NCI-H1105 treated with DMSO at 0.1 percent for 48 hours (cell line): Measurements from ENCODE around the gene CDHR1.
"Not testable (repeated sequence)": the region's sequence is repeated elsewhere in the genome, so short reads cannot be mapped to it uniquely, and the experiment has no call there.

Experiments used
- DNase-seq: peaks from one replicate; lab custom pipeline; 2025; lab: John Stamatoyannopoulos, UW

Gene CDHR1

GRCh38 chr10:84194424-84195043, at the start of gene CDHR1:
Gene CDHR1 (plus strand): TSS chr10:84194537. CDS start chr10:84194761, 224 bp downstream.
- peak; percentile 31 for DNase-seq

- DNase-seq = no peak
Observed at GRCh38 chr10:84147347-84147746, 47.0 kb upstream of the CDHR1 start.

GRCh38 chr10:84148006-84148597, 46.2 kb upstream of the CDHR1 start:
- DNase-seq = peak; percentile 2

- DNase-seq = no peak
Observed at GRCh38 chr10:84149854-84150253, 44.5 kb upstream of the CDHR1 start.

GRCh38 chr10:84152769-84153168, 41.6 kb upstream of the CDHR1 start:
- no peak for DNase-seq

GRCh38 chr10:84155521-84155920, 38.8 kb upstream of the CDHR1 start:
- no peak for DNase-seq

- no peak for DNase-seq
Observed at GRCh38 chr10:84156009-84156408, 38.3 kb upstream of the CDHR1 start.

- DNase-seq = no peak
Observed at GRCh38 chr10:84156768-84157167, 37.6 kb upstream of the CDHR1 start.

- DNase-seq = peak; percentile 1
Observed at GRCh38 chr10:84158061-84158460, 36.3 kb upstream of the CDHR1 start.

- no peak for DNase-seq
Observed at GRCh38 chr10:84158550-84158949, 35.8 kb upstream of the CDHR1 start.

- DNase-seq = no peak
Observed at GRCh38 chr10:84159076-84159685, 35.2 kb upstream of the CDHR1 start.

GRCh38 chr10:84160663-84161362, 33.5 kb upstream of the CDHR1 start:
- DNase-seq = no peak

GRCh38 chr10:84163996-84164395, 30.3 kb upstream of the CDHR1 start:
- no peak for DNase-seq

GRCh38 chr10:84164442-84164841, 29.9 kb upstream of the CDHR1 start:
- no peak for DNase-seq

GRCh38 chr10:84166620-84167288, 27.6 kb upstream of the CDHR1 start:
- no peak for DNase-seq

GRCh38 chr10:84167289-84167653, 27.1 kb upstream of the CDHR1 start:
- DNase-seq = not testable (repeated sequence)

GRCh38 chr10:84168382-84168781, 26.0 kb upstream of the CDHR1 start:
- DNase-seq = not testable (repeated sequence)

- DNase-seq = not testable (repeated sequence)
Observed at GRCh38 chr10:84171237-84171636, 23.1 kb upstream of the CDHR1 start.

- not testable (repeated sequence) for DNase-seq
Observed at GRCh38 chr10:84171700-84172466, 22.5 kb upstream of the CDHR1 start.

GRCh38 chr10:84172467-84173356, 21.6 kb upstream of the CDHR1 start:
- DNase-seq = no peak

- no peak for DNase-seq
Observed at GRCh38 chr10:84173501-84173929, 20.8 kb upstream of the CDHR1 start, which contains the start of gene GPR15LG. Gene GPR15LG (plus strand): TSS chr10:84173801. CDS start chr10:84173852, 51 bp downstream.
